GM23338 (cell line): Measurements from ENCODE around the gene ARHGEF39.

Experiments used
- CREB1 ChIP-seq: fragments of 250-450 bp; sonication (Bioruptor Pico); IDR thresholded peaks from 2 replicates; pipeline ENCODE4 v1.5.0; 2020; ENCODE audit warnings: low read depth, mild to moderate bottlenecking, moderate library complexity
- CTCF ChIP-seq, 2 experiments: fragments of 200-600 bp in 1 of 2; sonication (generic) in 1 of 2; conservative IDR thresholded peaks; 2 replicates each; pipeline versions ENCODE4 v1.5.1 to v1.6.1; 2016 to 2017; ENCODE audit warnings: antibody characterized with exemption in 2 of 2, low read depth in 2 of 2, mild to moderate bottlenecking in 2 of 2, moderate library complexity in 1 of 2
- EZH2 ChIP-seq: fragments of 200-600 bp; sonication (generic); IDR thresholded peaks from one replicate; pipeline ENCODE4 v1.8.0; 2017; ENCODE audit warnings: antibody characterized with exemption, mild to moderate bottlenecking, low read depth; ENCODE audit not compliant: unreplicated experiment
- EZH2phosphoT487 ChIP-seq: fragments of 200-600 bp; sonication (generic); IDR thresholded peaks from one replicate; pipeline ENCODE4 v1.8.1; 2018; ENCODE audit warnings: antibody characterized with exemption; ENCODE audit not compliant: unreplicated experiment
- JUNB ChIP-seq: IDR thresholded peaks from one replicate; pipeline ENCODE4 v1.6.1; 2016; ENCODE audit warnings: antibody characterized with exemption; ENCODE audit not compliant: unreplicated experiment
- POLR2AphosphoS5 ChIP-seq: IDR thresholded peaks from 2 replicates; pipeline ENCODE4 v1.6.1; 2016; ENCODE audit warnings: antibody characterized with exemption, low read depth
- REST ChIP-seq: IDR thresholded peaks from one replicate; pipeline ENCODE4 v1.6.1; 2018; ENCODE audit warnings: antibody characterized with exemption; ENCODE audit not compliant: unreplicated experiment
- ZNF331 ChIP-seq: fragments of 250-450 bp; sonication (Bioruptor Pico); IDR thresholded peaks from 2 replicates; pipeline ENCODE4 v1.5.0; 2020; ENCODE audit warnings: low read depth, mild to moderate bottlenecking, moderate library complexity

- TF ChIP-seq CTCF (conservative IDR thresholded peaks at IDR 0.05; ENCODE audit: low read depth in 2 of 2) (no peak), ZNF331 (CRISPR knock-in tag) (no peak), EZH2 (no peak), POLR2AphosphoS5 (no peak), CREB1 (no peak), EZH2phosphoT487 (no peak), REST (no peak), JUNB (no peak)
These were observed 18.3 kb upstream of the ARHGEF39 start for GRCh38 chr9:35683323-35683722.
